ENCODE measurements around the gene RIMKLA.

The RIMKLA gene

GRCh38 chr1:42380586-42381279 lies at the start of gene RIMKLA:
RIMKLA (plus strand) TSS chr1:42380792; CDS start chr1:42380935, 143 bp downstream.
- FAIRE-seq: no peak

- FAIRE-seq: no peak
These were observed 47.7 kb upstream of the RIMKLA start for GRCh38 chr1:42332877-42333276.

GRCh38 chr1:42333662-42334239 lies 46.8 kb upstream of the RIMKLA start:
- FAIRE-seq: no peak

- FAIRE-seq: no peak
These were observed 46.1 kb upstream of the RIMKLA start for GRCh38 chr1:42334240-42335049.

GRCh38 chr1:42335050-42335808 lies 45.4 kb upstream of the RIMKLA start, which contains the start of gene FOXJ3:
FOXJ3 (minus strand) TSS chr1:42335235; CDS start chr1:42311093, 24,142 bp downstream.
- no peak for FAIRE-seq

GRCh38 chr1:42335809-42336518 lies 44.6 kb upstream of the RIMKLA start:
- FAIRE-seq: no peak

GRCh38 chr1:42336978-42337377 lies 43.6 kb upstream of the RIMKLA start:
- FAIRE-seq: no peak

GRCh38 chr1:42340093-42340492 lies 40.5 kb upstream of the RIMKLA start:
- no peak for FAIRE-seq

GRCh38 chr1:42340901-42341300 lies 39.7 kb upstream of the RIMKLA start:
- no peak for FAIRE-seq

- no peak for FAIRE-seq
These were observed 37.5 kb upstream of the RIMKLA start for GRCh38 chr1:42343049-42343448.

- no peak for FAIRE-seq
These were observed 32.1 kb upstream of the RIMKLA start for GRCh38 chr1:42348498-42348897.

GRCh38 chr1:42350086-42350485 lies 30.5 kb upstream of the RIMKLA start:
- FAIRE-seq: no peak

- no peak for FAIRE-seq
These were observed 21.8 kb upstream of the RIMKLA start for GRCh38 chr1:42358791-42359190.

- FAIRE-seq: no peak
These were observed 21.1 kb upstream of the RIMKLA start for GRCh38 chr1:42359466-42359865.

- FAIRE-seq: no peak
These were observed 16.5 kb upstream of the RIMKLA start for GRCh38 chr1:42364089-42364488.

GRCh38 chr1:42364542-42364941 lies 16.1 kb upstream of the RIMKLA start:
- no peak for FAIRE-seq

- no peak for FAIRE-seq
These were observed 15.5 kb upstream of the RIMKLA start for GRCh38 chr1:42365118-42365517.

- no peak for FAIRE-seq
These were observed 12.3 kb upstream of the RIMKLA start for GRCh38 chr1:42368096-42368795.

GRCh38 chr1:42369471-42369870 lies 11.1 kb upstream of the RIMKLA start:
- FAIRE-seq: no peak

- no peak for FAIRE-seq
These were observed 9.6 kb upstream of the RIMKLA start for GRCh38 chr1:42370876-42371549.

- FAIRE-seq: no peak
These were observed 7.8 kb upstream of the RIMKLA start for GRCh38 chr1:42372796-42373195.
